Activated CD4-positive, alpha-beta T cell treated with anti-CD3 and anti-CD28 coated beads, Interleukin-2, Interleukin-6, amounts not matched to agents 100 ng/mL and 50 ng/mL, durations not matched to agents 16 hours and 8 hours (primary cell): ENCODE results near the gene NOXA1.
"Not testable (repeated sequence)": the region's sequence is repeated elsewhere in the genome, so short reads cannot be mapped to it uniquely, and the experiment has no call there.

Experiments
- DNase-seq: peaks from one replicate; pipeline ENCODE4 v3.0.0-alpha.2; 2020

NOXA1 gene

DNA sequence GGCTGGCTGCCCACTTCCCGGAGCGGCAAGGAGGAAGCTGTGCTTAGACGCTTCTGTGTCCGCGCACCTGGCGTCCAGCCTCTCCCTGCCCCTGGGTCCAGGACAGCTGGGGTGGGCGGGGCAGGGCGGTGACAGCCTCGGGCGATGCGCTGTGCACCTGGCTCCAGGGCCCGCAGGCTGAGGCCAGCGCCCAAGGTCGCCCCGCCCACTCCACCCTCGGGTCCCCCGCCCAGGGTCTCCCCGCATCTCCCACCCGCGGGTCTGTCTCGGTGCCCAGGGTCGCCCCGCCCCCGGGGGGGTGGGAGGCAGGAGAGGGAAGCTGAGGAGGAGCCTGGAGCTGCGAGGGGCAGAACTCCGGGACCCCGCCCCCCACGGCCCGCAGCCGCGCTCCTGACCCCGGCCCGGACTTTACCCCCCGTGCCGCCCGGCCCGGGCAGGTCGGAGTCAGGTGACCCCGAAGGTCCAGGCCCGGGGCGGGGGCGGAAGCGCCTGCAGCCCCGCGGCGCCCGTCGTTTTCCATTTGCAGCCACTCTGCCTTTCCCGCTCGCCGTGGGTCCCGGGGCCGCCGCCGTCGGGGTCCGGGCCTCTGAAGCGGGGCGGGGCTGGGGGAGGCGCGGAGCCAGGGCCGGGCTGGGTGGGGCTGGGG lies 18.2 kb downstream of the NOXA1 start, which contains the start of gene ENTPD8:
ENTPD8 (minus strand) TSS at position 69 of the 646 bp plus-strand sequence. CDS start 3,072 bp downstream, outside the sequence.
- no peak for DNase-seq

- no peak for DNase-seq
Observed at GRCh38 chr9:137441935-137442321, 18.7 kb downstream of the NOXA1 start.

- no peak for DNase-seq
Observed at GRCh38 chr9:137444106-137444790, 21.1 kb downstream of the NOXA1 start.

DNA sequence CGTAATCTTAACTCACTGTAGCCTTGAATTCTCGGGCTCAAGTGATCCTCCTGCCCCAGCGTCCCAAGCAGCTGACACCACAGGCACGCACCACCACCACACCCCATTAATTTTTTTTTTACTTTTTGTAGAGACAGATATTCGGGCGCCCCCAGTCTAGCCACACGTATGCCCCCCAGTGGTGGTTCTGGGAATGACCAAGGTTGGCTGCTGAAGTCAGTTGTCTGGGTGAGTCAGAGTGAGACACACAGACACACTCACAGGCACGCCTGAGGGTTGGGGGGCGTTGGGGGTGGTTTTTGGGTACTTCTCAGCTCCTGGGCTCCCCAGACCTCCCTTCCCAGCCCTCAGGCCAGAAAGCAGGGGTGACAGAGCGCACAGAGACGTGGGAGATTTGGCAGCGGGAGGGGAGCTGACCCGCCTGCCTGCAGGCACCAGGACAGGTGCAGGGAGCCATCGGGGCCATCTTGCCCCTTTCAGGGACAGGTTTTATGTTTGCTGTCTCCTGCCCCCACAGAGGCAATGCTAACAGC lies 22.1 kb downstream of the NOXA1 start:
- DNase-seq = peak; percentile 92

DNA sequence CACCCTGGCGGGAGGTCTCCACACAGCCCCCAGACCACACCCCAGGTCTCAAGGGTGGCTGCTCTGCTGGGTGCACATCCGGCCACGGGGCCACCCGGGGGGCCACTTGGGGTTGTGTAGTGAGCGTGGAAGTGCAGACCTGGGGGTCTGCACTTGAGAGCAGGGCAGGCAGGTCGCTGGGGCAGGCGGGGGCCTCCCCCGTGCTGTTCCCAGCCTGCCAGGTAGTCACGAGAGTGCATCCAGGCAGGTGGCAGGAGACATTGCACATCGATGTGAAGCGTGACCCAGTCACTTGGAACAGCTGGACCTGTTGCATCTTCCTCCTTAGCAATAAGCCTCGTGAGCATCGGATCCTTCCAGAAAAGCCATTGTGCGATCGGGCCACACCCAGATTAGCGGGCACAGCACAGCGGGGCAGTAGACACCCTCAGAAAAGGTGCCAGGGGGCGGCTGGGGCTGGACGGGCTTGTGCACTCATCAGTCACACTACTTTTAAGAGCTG lies 22.8 kb downstream of the NOXA1 start:
- no peak for DNase-seq

DNA sequence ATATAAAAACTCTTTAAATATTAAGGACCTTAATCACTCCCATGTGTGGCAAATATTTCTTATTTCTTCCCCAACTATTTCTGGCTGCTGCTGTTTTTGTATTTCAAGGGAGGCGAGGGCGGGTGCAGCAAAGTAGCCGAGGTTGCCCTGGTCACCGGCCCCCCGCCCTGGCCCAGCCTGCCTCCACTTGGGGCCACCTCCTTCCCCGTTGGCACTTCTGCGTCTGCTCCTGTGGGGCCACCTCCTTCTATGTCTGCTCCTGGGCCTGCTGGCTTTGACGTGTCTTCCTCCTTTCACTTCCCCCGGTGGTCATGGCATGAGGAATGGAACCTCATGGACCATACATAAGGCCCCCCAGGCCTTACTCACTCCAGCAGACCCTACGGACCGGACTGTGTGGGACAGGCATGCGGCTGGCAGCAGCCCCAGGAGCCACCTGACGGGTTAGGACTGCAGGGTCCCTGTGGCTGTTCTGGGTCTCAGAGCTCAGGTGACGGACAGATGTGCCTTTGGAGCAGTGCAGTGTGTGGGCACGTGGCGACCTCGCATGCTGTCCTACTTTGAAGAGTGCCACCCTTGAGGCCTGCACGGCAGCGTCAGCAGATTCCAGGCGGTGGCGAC lies 23.8 kb downstream of the NOXA1 start:
- no peak for DNase-seq

DNA sequence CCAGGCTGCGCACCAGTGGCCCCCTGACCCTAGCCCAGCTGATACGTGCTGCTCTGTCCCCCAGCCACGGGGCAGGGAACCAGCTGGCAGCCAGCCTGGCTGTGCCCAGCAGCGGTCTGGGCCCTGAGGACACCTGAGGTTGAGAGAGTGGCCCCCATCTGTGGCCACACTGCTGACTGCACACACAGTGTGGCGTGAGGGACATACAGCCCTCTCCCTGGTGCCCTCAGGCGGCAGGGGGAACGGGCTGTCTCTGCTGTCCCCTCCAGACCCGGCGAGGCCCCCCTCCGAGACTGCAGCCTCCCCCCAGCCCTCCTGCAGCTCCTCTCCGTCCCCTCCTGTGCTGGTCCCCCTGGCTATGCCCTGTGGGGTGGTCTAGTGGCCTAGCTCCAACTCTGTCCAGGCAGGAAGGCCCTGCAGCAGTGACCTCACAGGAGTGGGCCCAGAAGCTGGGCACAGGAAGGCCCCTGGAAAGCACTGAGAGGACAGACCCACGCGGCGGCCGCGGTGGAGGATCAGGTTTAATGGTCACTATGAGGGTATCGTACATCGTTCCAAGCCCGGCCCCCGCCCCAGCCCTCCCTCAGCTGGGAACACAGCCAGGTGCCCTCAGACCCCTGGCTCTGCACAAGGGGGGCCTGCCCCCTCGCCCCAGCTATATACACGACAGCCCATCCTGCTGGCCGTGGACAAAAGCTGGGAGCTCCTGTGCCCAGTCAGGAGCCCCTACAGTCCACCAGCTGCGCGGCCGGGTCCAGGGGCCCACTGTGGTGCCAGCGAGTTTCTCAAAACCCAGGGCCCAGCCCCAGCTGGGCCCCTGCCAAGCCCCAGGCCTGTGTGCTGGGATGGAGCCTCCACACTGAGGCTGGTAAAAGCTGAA lies 24.8 kb downstream of the NOXA1 start:
- DNase-seq = no peak

GRCh38 chr9:137448602-137448962 lies 25.4 kb downstream of the NOXA1 start:
- no peak for DNase-seq

- no peak for DNase-seq
Observed at GRCh38 chr9:137449081-137449844, 26.1 kb downstream of the NOXA1 start.

DNA sequence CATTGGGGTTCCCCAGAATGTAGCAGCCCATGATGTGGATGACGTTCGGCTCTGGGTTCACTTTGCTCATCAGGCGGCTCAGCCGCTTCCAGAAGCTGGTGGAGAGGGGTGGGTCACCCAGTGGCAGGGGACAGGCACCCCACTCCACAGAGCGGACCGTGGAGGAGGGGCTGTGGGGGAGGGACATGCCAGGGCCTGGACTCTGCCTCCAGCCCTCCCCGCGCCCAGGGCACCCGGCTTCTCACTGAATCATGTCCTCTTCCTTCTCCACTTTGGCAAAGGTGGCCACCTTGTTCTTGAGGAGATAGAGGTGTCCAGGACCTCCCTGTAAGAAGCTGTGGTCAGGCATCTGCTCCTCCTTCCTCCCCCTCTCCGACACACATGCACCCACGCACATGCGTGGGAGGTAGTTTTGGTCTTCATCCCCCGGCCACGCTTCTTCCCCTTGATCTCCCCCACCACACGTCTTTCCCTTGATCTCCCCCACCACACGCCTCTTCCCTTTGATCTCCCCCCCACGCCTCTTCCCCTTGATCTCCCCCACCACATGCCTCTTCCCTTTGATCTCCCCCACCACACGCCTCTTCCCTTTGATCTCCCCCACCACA lies 26.8 kb downstream of the NOXA1 start:
- DNase-seq = no peak

- not testable (repeated sequence) for DNase-seq
Observed at GRCh38 chr9:137450539-137451222, 27.5 kb downstream of the NOXA1 start.

DNA sequence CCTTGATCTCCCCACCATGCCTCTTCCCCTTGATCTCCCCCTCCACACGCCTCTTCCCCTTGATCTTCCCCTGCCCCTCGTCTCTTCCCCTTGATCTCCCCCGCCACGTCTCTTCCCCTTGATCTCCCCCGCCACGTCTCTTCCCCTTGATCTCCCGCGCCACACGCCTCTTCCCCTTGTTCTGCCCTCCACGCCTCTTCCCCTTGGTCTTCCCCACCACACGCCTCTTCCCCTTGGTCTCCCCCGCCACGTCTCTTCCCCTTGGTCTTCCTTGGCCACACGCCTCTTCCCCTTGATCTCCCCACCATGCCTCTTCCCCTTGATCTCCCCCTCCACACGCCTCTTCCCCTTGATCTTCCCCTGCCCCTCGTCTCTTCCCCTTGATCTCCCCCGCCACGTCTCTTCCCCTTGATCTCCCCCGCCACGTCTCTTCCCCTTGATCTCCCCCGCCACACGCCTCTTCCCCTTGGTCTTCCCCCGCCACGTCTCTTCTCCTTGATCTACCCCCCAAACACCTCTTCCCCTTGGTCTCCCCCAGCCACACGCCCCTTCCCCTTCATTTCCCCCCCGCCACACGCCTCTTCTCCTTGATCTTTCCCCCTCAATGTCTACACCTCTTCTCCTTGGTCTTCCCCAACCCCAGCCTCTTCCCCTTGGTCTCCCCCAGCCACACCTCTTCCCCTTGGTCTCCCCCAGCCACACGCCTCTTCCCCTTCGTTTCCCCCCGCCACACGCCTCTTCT lies 28.2 kb downstream of the NOXA1 start:
- DNase-seq = not testable (repeated sequence)

GRCh38 chr9:137452006-137452760 lies 29.0 kb downstream of the NOXA1 start:
- DNase-seq = no peak

DNA sequence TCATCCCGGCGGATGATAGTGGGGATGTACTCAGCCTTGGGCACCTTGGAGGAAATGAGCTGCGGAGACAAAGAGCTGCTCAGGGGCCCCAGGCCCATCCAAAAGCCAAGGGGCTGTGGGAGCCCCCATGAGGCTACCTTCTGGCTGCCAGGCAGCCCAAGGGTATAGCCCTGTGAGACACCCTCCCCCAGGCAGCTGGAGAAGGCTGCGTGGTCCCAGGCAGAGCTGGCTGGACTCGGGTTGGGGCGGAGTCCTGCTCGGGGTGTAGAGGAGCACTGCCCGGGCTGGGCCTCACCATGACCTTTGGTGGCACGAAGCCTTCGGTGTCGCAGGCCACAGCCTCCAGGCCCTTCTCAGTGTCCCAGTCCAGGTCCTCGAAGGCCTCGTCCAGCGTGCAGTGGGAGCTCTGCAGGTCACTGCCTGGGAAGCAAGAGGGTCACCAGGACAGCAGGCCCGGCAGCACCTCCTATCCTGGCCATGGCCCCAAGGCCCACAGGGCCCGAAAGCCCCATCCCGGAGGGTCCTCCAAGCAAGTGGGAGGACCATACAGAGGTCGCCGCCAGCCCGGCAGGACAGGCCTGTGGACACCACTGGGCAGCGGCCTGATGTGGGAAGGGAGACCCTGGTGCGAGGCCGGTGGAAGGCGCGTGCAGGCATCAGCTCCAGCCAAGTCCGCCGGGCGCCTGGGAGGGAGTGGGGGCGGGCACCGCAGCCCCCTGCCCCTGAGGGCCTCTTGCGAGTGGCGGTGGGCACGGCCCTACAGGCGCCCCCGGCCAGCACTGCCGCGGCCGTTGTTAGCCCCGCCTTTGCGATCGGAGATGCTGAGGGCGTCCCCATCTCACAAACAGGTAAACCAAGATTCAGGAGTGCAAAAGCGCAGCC lies 29.8 kb downstream of the NOXA1 start:
- DNase-seq = no peak

GRCh38 chr9:137453643-137454081 lies 30.5 kb downstream of the NOXA1 start:
- peak; percentile 80 for DNase-seq

DNA sequence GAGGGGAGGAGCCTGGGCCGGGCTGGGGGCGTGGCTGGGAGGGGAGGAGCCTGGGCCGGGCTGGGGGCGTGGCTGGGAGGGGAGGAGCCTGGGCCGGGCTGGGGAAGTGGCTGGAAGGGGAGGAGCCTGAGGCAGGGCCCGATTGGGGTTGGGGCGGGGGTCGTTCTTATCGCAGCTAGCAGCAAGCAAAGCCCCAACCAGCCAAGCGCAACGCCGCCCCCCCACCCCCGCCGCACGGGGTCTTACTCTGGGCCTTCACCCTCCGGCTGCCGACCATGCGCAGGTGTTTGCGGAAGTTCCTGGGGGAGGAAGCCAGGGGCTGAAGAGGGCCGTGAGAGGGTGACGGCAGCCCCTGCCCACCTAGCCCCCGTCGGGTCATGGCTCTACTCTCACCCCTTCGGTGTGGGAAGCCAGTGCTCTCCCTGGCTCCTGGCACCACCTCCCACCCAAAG lies 31.0 kb downstream of the NOXA1 start:
- no peak for DNase-seq

- no peak for DNase-seq
Observed at GRCh38 chr9:137454597-137455358, 31.6 kb downstream of the NOXA1 start.
